Measurements from ENCODE around the gene YWHAH.

The YWHAH gene

DNA sequence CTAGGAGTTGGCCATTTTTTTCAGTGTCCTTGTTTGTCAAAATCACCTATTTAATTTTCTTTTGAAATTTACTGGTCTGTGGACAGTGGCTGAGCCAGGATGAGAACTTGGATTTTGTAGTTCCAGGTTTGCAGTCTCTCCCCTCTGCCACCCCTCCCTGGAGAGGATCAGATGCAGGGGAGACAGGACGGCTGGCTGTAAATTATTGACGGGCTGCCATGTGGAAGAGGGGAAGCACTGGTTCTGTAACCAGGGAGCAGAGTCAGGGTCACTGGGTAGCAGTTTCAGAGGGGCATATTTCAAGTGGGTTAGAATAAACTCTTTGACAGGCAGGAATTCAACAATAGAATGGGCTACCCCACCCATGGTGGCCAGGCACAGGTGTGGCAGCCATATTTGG is 20.6 kb upstream of the YWHAH start:
- no peak for DNase-seq

GRCh38 chr22:31925056-31925455 is 19.3 kb upstream of the YWHAH start:
- no peak for DNase-seq

DNA sequence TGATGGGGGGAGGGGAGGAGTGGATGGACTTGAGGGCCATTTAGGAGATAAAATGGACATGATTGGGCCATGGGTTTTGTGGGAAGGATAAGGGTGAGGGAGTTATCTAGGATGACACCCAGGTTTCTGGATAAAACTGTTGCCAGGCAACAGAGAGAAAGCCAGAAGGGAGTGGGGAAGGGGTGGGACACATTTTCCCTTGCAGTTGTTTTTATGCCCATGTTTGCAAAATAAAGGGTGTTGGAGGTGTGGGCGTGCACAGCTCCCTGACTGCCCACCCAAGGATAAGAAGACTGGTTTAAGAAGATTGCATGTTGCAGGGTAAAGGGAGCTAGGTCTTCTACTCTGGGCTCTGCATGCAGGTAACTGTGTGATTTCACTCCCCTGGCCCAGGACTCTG is 18.3 kb upstream of the YWHAH start:
- DNase-seq: no peak

DNA sequence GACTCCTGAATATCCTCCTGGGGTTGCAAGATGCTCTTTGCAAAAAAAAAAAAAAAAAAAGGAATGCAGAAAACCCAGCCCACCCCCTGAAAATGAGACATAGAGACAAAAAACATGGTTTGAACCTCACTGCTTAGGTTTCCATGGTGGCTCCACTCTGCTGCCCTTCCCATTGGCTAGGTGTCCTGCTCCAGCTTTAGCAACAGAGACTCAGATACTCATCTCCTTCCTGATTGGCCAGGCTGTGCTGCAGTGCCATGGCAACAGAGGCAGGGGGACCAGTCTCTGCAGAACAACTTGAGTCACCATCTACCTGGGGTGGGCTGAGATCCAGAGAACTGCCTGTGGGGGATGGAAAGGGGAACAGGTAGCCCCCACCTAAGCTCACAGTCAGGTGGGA is 17.4 kb upstream of the YWHAH start:
- no peak for DNase-seq

GRCh38 chr22:31927562-31927961 is 16.8 kb upstream of the YWHAH start:
- DNase-seq: no peak

- no peak for DNase-seq
Observed at GRCh38 chr22:31929167-31929930, 15.0 kb upstream of the YWHAH start.

GRCh38 chr22:31932863-31933262 is 11.5 kb upstream of the YWHAH start:
- DNase-seq: no peak

DNA sequence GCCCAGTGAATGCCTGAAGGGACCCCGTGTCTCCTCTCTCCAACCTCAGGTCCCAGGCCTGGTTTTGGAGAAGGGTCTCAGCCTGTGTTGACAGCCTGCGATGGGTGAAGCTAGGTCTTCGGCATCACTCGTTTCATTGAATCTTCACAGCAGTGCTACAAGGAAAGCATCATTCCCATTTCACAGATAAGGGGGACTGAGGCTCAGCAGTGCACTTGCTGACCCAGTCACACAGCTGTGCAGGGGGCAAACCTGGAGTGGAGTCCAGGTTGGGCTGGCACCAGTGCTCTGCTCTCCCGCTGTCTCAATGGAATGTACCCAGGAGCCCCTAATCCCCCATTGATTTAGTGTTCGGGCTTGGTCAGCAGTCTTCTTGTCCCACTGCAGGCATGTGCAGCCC is 10.9 kb upstream of the YWHAH start:
- no peak for DNase-seq

DNA sequence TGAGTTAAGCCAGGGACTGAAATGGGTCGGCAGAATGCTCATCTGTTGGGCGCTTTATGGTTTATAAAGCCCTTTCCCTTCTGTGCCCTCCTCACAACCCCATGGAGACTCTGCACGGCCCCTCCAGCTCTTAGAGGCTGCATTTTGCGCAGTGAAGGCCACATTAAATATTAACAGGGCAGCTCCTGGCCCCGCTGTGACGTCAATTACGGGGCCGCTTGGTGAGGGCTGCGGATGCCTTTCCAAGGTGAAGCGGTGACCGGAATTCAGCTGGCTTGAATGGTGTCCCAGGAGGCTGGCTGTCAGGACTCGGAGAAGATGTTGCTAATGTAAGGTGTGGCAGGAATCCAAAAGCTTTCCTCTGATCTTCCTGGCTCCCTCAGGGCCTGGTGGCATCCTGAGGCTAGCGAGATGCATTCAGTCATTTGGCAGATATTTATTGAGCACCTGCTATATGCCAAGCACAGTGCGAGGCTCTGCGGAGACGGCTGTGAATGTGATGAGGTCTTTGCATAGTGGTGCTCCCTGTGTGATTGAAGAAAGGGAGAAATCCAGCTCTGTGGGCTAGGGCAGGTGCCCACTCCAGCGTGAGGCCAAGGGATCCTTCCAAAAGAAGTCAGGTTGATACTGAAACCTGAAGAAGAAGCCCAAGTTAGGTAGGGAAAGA is 10.4 kb upstream of the YWHAH start:
- no peak for DNase-seq

GRCh38 chr22:31935961-31936635 is 8.2 kb upstream of the YWHAH start:
- DNase-seq: no peak

DNA sequence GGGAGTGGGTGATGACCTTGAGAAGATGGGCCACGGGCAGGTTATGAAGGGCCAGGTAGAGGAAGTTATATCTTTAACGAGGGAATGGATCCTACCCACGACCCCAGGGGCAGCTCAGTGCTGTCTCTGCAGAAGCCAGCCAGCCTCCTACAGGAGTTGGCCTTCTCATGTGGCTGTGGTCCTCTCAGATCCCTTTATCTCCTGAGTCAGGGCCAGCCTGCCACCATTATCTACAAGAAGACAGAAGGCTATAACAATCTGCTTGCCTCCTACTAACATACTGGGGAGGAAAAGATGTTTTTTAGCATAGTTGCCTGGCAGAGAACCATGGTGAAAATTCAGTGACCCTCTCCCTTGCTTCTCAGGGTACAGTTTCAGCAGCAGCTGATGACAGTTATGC is 7.0 kb upstream of the YWHAH start:
- DNase-seq: no peak

DNA sequence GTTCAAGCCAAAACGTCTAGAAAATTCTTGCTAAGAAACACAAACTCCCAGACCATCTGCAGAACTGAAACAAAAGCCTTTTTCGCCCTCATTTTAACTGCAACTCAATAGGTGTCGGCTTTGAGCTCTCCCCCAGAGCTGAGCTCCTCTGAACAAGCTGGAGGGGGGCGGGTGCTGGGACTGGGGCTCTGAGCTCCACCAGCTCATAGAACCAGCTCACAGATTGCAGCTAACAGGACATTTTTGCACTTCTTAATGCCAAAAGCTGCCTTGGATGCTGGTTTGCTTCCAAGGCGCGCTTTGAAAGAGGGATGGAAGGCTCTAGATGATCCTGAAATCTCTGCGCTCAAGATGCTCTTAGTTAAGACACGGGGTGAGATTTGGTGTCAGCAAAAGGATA is 6.0 kb upstream of the YWHAH start:
- DNase-seq: no peak

DNA sequence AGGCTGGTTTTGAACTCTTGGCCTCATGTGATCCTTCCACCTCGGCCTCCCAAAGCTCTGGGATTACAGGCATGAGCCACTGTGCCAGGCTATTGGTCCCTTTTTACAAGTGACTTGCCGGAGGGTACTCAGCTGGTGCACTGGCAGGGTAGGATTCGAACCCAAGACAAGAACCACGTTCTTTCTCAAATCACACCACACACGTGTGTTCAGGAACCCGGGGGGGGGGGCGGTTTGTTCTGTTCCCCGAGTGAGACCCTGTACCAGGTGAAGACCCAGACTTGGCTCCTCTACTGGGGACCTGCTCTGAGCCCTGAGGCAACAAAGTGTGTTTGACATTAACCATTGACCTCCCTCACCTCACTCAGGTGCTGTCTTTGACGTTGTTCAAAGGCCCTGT is 3.8 kb upstream of the YWHAH start:
- DNase-seq: no peak

- DNase-seq: no peak
Observed at GRCh38 chr22:31942091-31942490, 2.2 kb upstream of the YWHAH start.

- DNase-seq: no peak
Observed at GRCh38 chr22:31943206-31943977, 943 bp upstream of the YWHAH start.

GRCh38 chr22:31944700-31945442 is 536 bp downstream of the YWHAH start:
- peak; percentile 22 for DNase-seq

DNA sequence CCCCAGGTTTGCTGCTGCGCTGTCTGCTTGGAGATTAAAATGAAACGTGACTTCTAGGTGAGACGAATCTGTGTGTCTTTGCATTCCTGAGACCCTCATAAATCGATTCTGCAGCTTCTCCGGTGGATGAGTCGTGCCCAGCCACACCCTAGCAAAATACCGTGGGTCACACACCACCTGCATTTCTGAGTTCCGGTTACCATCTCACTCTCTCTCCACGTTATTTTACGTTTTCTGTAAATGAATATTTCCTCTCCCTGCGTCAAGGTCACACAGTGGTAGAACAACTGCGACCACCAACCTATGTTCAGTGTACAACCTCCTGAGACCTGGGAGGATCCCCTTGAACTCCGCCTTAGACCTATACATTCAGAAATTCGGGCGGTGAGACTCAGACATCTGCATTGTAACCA is 1.1 kb downstream of the YWHAH start:
- no peak for DNase-seq

- DNase-seq: no peak
Observed at GRCh38 chr22:31945971-31946680, 1.8 kb downstream of the YWHAH start.

DNA sequence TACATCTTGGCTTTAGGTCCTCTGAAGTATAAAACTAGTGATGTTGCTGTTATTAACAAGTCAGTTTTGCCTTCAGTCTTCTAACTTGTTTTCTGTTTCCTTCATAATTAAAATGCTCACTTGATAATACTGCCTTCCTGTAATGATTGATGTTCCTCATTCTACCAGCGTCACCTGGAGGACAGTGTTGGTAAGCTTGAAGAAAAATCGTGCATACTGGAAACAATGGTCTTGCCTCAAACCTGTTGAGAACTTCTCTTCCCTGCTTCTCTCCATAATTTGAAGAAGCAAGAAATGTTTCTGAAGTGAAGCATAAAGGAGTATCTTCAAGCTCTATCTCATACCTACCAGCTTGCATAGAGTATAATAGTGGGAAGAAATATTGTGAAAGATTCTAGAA is 3.0 kb downstream of the YWHAH start:
- no peak for DNase-seq

GRCh38 chr22:31948002-31948401 is 3.7 kb downstream of the YWHAH start:
- DNase-seq: no peak

GRCh38 chr22:31950226-31950625 is 5.9 kb downstream of the YWHAH start:
- no peak for DNase-seq

All from activated T-cell treated with anti-CD3 and anti-CD28 coated beads for 4 hours (primary cell).